GM10266 (cell line): ENCODE results near the gene FILIP1L.

Experiments
- DNase-seq: peaks from one replicate; pipeline ENCODE4 v3.0.0; 2012; ENCODE audit errors: extremely low spot score
- CTCF ChIP-seq: IDR thresholded peaks from 2 replicates; pipeline ENCODE4 v1.5.1; 2012; ENCODE audit warnings: mild to moderate bottlenecking, low read depth; ENCODE audit not compliant: control insufficient read depth, insufficient read depth; ENCODE audit errors: missing control alignments

Gene FILIP1L

GRCh38 chr3:100106094-100106493, 8.2 kb downstream of the FILIP1L start:
- TF ChIP-seq CTCF = no peak
- DNase-seq = no peak

GRCh38 chr3:100105501-100105900, 8.8 kb downstream of the FILIP1L start:
- no peak for DNase-seq
- no peak for TF ChIP-seq CTCF

GRCh38 chr3:100104817-100105413, 9.4 kb downstream of the FILIP1L start:
- TF ChIP-seq CTCF = no peak

GRCh38 chr3:100104442-100104798, 9.9 kb downstream of the FILIP1L start:
- no peak for DNase-seq
- no peak for TF ChIP-seq CTCF

More at GRCh38 chr3:100104817-100105413, 9.4 kb downstream of the FILIP1L start:
- no peak for DNase-seq

GRCh38 chr3:100103558-100104441, 10.5 kb downstream of the FILIP1L start:
- peak; percentile 51 for DNase-seq
- no peak for TF ChIP-seq CTCF

- TF ChIP-seq CTCF = no peak
- DNase-seq = no peak
Measured at GRCh38 chr3:100102757-100103156, 11.5 kb downstream of the FILIP1L start.

- DNase-seq = no peak
- no peak for TF ChIP-seq CTCF
Measured at GRCh38 chr3:100100425-100100824, 13.9 kb downstream of the FILIP1L start.
